HG02885 (cell line): Measurements from ENCODE around the gene DGKZ.

Experiments used
- ATAC-seq: cut with Tn5 transposase; IDR thresholded peaks from one replicate; pipeline ENCODE4 v1.9.1; 2021; ENCODE audit warnings: mild to moderate bottlenecking; ENCODE audit not compliant: unreplicated experiment, poor library complexity

The DGKZ gene

GRCh38 chr11:46421257-46421880 lies 74.1 kb downstream of the DGKZ start:
- no peak for ATAC-seq

DNA sequence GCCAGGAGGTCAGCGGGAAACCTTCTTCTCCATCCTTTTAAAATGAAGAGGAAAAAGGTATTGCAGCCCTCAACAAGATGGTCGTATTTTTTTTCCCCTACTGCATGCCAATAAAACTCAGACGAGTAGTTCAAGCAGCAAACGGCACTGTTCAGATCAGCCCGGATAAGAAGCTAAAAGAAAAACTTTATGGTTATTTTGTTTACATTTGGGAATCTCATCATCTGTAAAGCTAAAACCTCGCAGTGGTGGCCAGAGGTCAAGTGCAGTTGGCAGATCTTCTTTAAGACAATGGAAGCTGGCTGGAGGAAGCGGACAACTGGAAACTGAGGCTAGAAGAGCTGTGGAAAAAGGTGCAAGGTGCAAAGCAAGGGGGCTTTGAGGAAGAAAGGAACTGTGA lies 75.3 kb downstream of the DGKZ start:
- ATAC-seq: no peak

DNA sequence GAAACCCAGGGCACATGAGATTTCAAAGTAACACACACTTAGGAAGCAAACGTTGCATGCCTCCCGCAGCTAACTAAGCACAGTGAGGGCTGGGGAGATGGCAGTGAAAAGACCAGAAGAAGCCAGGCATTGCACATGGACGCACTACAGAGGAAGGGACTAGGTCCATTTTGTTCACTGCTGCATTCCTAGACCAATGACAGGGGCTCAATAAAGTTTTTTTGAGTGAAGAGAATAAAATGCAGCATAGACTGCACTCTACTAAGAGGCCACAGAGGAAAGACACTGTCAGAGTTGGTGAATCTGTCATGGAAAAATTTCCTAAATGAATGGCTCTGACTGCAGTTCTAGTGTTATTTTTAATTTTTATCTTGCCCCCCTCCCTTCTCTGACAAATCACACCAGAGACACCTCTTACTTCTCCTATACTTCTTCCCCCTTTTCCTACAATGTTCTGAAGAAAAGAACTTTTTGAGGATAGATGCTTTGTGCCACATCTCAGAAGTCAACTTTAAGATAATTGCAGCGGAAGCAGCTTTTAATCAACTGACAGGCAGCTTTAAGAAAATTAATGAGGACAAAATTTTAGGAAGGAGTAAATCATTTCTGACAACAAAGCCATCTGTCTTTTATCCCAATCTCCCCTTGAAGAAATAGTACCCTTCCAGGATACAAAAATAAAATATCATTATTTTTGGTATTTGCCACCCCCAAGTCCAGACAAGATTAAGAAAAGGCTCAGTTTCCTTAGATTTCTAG lies 79.1 kb downstream of the DGKZ start:
- ATAC-seq: no peak

DNA sequence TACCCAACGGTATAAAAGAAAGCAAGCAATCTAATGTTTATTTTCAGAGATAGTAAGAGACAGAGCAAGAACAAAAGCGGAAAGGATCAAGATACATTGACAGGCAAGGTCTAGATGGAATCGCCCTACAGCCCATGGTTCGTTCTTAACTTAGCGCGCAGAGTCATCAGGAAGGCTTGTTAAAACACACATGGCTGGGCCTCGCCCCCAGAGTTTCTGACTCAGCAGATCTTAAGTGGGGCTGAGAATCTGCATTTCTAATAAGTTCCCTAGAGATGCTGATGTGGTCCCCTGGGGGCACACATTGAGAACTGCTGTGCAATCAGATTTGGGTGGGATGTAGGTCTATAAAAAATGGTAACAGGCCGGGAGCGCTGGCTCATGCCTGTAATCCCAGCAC lies 80.1 kb downstream of the DGKZ start:
- no peak for ATAC-seq

DNA sequence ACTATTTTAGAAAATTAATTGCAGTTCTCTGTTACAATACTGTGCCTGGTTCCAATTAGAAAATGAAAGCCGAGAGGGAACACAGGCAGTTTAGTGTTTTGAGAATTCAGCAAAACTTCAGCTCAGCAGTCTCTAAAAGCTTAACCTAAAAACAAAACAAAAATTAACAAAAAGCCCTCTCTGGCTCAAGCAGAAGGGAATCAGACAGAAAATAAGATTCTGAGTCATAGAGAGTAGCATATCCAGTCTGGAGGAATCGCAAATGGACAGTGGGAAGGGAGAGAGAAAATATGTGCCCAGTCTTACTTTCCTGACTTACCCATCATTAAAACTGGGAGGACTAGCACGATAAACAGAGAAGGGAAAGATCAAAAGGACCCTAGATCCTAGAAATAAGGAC lies 82.5 kb downstream of the DGKZ start:
- no peak for ATAC-seq
